ENCODE data around the gene DUS3L.

- TF ChIP-seq CTCF (IDR thresholded peaks at IDR 0.05) (no peak), POLR2A (IDR thresholded peaks at IDR 0.05; ENCODE audit: low read depth) (no peak)
These were observed 1.3 kb upstream of the DUS3L start for GRCh38 chr19:5792224-5792623.

All from esophagus muscularis mucosa (tissue), 3 donors.